ENCODE measurements around the gene TFDP1. TPM values are rescaled to one million over a fixed set of nuclear protein-coding genes. Genes with fewer than 3 reads are reported as not detected.
A peak's percentile ranks its signal among the peaks of the same experiment; 100 is the strongest.

TFDP1 gene
- total RNA-seq, 4 donors from 2014 or later = 21.9 to 49.0 (median 29.2) TPM

DNA sequence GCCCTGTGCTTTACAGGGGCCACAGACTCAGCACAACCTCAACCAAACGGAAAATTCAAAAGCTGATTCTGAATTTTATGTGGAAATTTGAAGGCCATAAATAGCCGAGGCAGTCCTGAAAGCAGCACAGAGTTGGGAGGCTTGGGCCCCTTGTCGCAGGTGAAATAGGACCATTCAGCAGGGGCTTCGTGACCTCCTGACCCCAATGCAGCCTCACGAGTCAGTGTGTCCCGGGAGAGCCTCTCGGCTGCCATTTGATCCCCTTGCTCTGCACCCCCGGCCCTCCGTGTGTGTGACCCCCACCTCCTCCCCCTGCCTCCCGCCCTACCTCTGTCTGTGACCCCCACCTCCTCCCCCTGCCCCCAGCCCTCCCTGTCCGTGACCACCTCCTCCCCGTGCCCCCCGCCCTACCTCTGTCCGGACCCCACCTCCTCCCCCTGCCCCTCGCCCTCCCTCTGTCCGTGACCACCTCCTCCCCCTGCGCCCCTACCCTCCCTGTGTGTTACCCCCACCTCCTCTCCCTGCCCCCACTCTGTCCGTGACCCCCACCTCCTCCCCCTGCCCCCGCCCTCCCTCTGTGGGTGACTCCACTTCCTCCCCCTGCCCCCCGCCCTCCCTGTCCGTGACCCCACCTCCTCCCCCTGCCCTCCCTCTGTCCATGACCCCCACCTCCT, 41.7 kb upstream of the TFDP1 start:
- no peak overlapping the region for H3K27ac ChIP-seq
- 55% methylated on average over 6 of the region's 21 CpGs; no CpG with 5 or more reads in 1 of the 2 donors for WGBS, 2 donors (ENCODE audit: low coverage in 1 of 2)
- no peaks in the 10 kb centered on the region for H3K9me3 ChIP-seq
- no peak for TF ChIP-seq POLR2AphosphoS5 (IDR thresholded peaks at IDR 0.05)
- TF ChIP-seq POLR2A (IDR thresholded peaks at IDR 0.05) = no peak
- TF ChIP-seq EP300 (IDR thresholded peaks at IDR 0.05) = no peak
- peaks cover 0 to 50% of the 10 kb centered on the region in 2 donors for H3K36me3 ChIP-seq
- no peaks in the 10 kb centered on the region for H3K27me3 ChIP-seq
- H3K4me1 ChIP-seq = peaks cover 0 to 31% (median 14%) of the 10 kb centered on the region in 3 donors
- no peak overlapping the region for H3K4me3 ChIP-seq
- ATAC-seq = no peak

DNA sequence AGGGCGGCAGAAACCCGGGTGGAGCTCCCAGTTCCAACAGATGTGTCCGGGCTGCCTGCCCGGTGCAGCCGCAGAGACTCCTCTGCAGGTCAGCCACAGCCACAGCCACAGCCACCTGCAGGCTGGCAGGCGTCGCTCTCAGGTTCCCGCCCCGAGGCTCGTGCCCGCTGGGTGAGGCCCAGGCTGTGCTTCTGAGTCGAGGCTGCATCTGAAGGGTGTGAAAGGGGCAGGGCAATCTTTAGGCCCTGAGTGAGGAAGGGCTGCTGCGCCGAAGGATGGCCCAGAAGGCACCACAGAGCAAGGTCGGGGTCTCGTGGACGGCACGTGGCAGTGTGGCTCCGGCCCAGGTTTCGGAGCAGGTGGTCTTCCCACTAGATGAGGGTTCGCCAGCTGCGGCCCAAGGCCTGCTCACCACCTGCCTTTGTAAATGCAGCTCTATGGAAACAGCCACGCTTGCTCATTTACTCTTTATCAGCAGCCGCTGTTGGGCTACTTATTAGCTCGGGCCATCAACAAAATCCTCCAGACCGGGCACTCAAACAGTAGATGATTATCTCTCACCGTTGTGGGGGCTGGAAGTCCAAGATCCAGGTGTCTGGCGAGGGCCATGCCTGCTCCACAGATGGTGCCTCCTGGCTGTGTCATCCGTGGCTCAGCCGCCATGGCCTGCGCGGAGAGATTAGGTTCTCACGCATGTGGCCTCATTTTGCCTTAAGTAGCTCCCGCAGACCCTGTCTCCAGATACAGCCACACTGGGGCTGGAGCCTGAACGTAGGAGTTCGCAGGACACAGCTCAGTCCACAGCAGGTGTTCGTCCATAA, 40.3 kb upstream of the TFDP1 start:
- no peak for ATAC-seq
- H3K4me1 ChIP-seq = peaks cover 0 to 45% (median 14%) of the 10 kb centered on the region in 3 donors
- WGBS, 2 donors (ENCODE audit: low coverage in 1 of 2) = 95 to 100% methylated on average over 1 to 10 of the region's 37 CpGs
- H3K9me3 ChIP-seq = no peaks in the 10 kb centered on the region
- TF ChIP-seq, protein P1, sequence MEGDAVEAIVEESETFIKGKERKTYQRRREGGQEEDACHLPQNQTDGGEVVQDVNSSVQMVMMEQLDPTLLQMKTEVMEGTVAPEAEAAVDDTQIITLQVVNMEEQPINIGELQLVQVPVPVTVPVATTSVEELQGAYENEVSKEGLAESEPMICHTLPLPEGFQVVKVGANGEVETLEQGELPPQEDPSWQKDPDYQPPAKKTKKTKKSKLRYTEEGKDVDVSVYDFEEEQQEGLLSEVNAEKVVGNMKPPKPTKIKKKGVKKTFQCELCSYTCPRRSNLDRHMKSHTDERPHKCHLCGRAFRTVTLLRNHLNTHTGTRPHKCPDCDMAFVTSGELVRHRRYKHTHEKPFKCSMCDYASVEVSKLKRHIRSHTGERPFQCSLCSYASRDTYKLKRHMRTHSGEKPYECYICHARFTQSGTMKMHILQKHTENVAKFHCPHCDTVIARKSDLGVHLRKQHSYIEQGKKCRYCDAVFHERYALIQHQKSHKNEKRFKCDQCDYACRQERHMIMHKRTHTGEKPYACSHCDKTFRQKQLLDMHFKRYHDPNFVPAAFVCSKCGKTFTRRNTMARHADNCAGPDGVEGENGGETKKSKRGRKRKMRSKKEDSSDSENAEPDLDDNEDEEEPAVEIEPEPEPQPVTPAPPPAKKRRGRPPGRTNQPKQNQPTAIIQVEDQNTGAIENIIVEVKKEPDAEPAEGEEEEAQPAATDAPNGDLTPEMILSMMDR (IDR thresholded peaks at IDR 0.05) = no peak
- TF ChIP-seq EP300 (IDR thresholded peaks at IDR 0.05) = no peak
- no peak for TF ChIP-seq POLR2A (IDR thresholded peaks at IDR 0.05)
- TF ChIP-seq POLR2AphosphoS5 (IDR thresholded peaks at IDR 0.05) = no peak
- H3K27me3 ChIP-seq = no peaks in the 10 kb centered on the region
- peaks cover 0 to 47% of the 10 kb centered on the region in 2 donors for H3K36me3 ChIP-seq
- no peak overlapping the region for H3K4me3 ChIP-seq
- H3K27ac ChIP-seq = no peak overlapping the region

DNA sequence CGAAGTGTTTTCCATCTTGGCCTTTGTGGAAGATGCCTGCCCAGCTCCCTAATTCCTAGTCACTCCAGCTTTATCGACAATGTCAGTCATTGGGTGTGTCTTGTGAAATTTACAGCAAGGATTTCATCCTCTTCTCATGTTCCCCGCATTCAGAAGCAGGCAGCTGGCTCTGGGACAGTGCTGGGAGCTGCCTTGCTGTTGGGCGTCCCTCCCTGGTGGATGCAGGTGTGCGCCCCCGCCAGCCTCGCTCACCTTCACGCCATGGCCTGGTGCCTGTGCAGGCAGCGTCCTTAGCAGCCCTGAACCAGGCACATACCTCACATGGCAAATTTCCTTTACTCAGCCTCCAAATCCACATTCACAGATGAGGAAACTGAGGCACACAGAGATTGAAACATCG, 39.7 kb upstream of the TFDP1 start:
- Histone ChIP-seq H3K36me3 (peaks cover 0 to 44% of the 10 kb centered on the region in 2 donors), H3K27ac (peak overlapping the region in 1 of 4 donors; percentile 25), H3K9me3 (no peaks in the 10 kb centered on the region), H3K27me3 (no peaks in the 10 kb centered on the region), H3K4me3 (no peak overlapping the region), H3K4me1 (peaks cover 0 to 47% (median 14%) of the 10 kb centered on the region in 3 donors)
- TF ChIP-seq, protein P1 (IDR thresholded peaks at IDR 0.05) = no peak
- TF ChIP-seq EP300 (IDR thresholded peaks at IDR 0.05) (no peak), POLR2AphosphoS5 (IDR thresholded peaks at IDR 0.05) (no peak), POLR2A (IDR thresholded peaks at IDR 0.05) (no peak)
- WGBS, 2 donors (ENCODE audit: low coverage in 1 of 2) = 93 to 100% methylated on average over 2 to 4 of the region's 10 CpGs
- ATAC-seq = no peak

DNA sequence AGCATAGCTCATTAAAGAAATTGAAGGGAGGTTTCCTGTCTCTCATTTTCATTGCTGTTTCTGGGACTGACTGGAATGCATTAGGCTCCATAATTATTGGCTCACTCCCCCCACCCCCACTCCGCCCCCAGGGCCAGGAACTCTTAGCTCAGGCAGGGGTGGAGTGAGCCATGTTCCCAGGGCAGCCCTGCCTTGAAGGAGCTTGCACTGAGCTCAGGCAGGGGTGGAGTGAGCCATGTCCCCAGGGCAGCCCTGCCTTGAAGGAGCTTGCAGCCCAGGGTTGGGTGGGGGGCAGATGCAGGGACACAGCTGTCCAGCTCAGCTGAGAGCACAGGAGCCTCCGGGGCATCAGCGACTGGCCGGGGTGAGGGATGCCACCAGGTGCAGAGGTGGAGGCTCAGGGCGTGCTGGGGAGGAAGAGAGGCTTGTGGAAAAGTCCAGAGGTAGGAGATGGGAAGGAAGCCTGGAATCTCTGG, 39.1 kb upstream of the TFDP1 start:
- H3K9me3 ChIP-seq = no peaks in the 10 kb centered on the region
- peaks cover 0 to 47% (median 14%) of the 10 kb centered on the region in 3 donors for H3K4me1 ChIP-seq
- H3K27ac ChIP-seq = peak overlapping the region in 3 of 4 donors; percentile 61 to 78 (median 69)
- no peak for ATAC-seq
- H3K27me3 ChIP-seq = no peaks in the 10 kb centered on the region
- TF ChIP-seq EP300 (IDR thresholded peaks at IDR 0.05) (no peak), POLR2A (IDR thresholded peaks at IDR 0.05) (no peak)
- TF ChIP-seq, protein P1 (IDR thresholded peaks at IDR 0.05) = no peak
- H3K4me3 ChIP-seq = peak overlapping the region in 1 of 2 donors; percentile 19
- 27% methylated on average over 3 of the region's 5 CpGs; no CpG with 5 or more reads in 1 of the 2 donors for WGBS, 2 donors (ENCODE audit: low coverage in 1 of 2)
- peaks cover 0 to 42% of the 10 kb centered on the region in 2 donors for H3K36me3 ChIP-seq

DNA sequence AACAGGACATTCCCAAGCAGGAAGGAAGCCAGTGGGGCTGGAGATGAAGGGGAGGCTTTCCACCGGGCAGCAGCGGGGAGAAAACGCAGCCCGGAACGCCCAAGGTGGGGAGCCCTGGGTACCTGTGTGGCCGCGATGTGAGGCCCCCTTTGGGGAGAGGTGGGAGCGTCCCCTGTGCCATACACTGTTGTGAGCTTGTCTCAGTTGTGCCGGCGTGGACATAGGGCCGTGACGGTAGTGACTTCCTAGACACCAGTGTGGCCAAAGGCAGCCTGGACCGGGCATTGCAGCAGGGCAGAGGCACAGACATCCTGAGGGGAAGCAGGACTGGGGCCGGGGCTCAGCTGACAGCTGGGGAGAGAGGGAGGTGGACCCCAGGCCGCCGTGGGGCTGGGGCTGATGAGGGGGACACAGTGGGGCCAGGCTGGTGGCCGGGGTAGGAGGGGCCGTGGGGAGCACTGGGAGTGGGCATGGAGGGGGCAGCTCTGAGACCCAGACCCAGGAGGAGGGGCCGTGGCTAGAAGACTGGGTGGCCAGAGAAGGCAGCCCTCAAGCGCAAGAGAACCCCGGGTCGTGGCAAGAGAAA, 38.5 kb upstream of the TFDP1 start:
- peak overlapping the region in 1 of 2 donors; percentile 19 for H3K4me3 ChIP-seq
- peaks cover 0 to 47% (median 14%) of the 10 kb centered on the region in 3 donors for H3K4me1 ChIP-seq

More for the DNA sequence above, 38.5 kb upstream of the TFDP1 start:
- peaks cover 0 to 42% of the 10 kb centered on the region in 2 donors for H3K36me3 ChIP-seq
- H3K27me3 ChIP-seq = no peaks in the 10 kb centered on the region
- 54 to 57% methylated on average over 5 to 10 of the region's 22 CpGs for WGBS, 2 donors (ENCODE audit: low coverage in 1 of 2)
- no peak for TF ChIP-seq POLR2A (IDR thresholded peaks at IDR 0.05)
- no peak for TF ChIP-seq EP300 (IDR thresholded peaks at IDR 0.05)
- TF ChIP-seq POLR2AphosphoS5 (IDR thresholded peaks at IDR 0.05) = no peak
- TF ChIP-seq, protein P1 (IDR thresholded peaks at IDR 0.05) = no peak
- no peaks in the 10 kb centered on the region for H3K9me3 ChIP-seq
- peak overlapping the region; percentile 7 to 78 (median 65) for H3K27ac ChIP-seq
- peak; percentile 18 for ATAC-seq

All from gastroesophageal sphincter (tissue), 4 donors.